Mucosa of rectum (tissue), 2 donors: ENCODE results near the gene WDR64.

Source experiments
- H3K27ac ChIP-seq, 2 donors: one replicate each; pipeline ENCODE4 v1.7.0; 2013; ENCODE audit warnings: inconsistent platforms in 2 of 2, low read depth in 2 of 2, low read length in 2 of 2
- H3K27me3 ChIP-seq, 2 donors: one replicate each; pipeline ENCODE4 v1.7.0; 2013; ENCODE audit warnings: low read length in 2 of 2; ENCODE audit not compliant: control insufficient read depth in 2 of 2, insufficient read depth in 2 of 2
- H3K36me3 ChIP-seq, 2 donors: one replicate each; pipeline ENCODE4 v1.7.0; 2013; ENCODE audit warnings: low read length in 2 of 2; ENCODE audit not compliant: control insufficient read depth in 2 of 2, insufficient read depth in 2 of 2
- H3K4me1 ChIP-seq, 2 donors: one replicate each; pipeline ENCODE4 v1.7.0; 2013; ENCODE audit warnings: low read length in 2 of 2, mild to moderate bottlenecking in 1 of 2; ENCODE audit not compliant: control insufficient read depth in 2 of 2, insufficient read depth in 2 of 2
- H3K4me3 ChIP-seq, 2 donors: one replicate each; pipeline ENCODE4 v1.7.0; 2013; ENCODE audit warnings: low read length in 2 of 2
- H3K9ac ChIP-seq, 2 donors: one replicate each; pipeline ENCODE4 v1.7.0; 2013; ENCODE audit warnings: low read length in 2 of 2, low read depth in 1 of 2, mild to moderate bottlenecking in 1 of 2
- H3K9me3 ChIP-seq, 2 donors: one replicate each; pipeline ENCODE4 v1.7.0; 2013; ENCODE audit warnings: low read length in 2 of 2; ENCODE audit not compliant: control insufficient read depth in 2 of 2
- donor health status: healthy.
- donor health status: Normal muscosa, but diverticular disease.

Gene WDR64

DNA sequence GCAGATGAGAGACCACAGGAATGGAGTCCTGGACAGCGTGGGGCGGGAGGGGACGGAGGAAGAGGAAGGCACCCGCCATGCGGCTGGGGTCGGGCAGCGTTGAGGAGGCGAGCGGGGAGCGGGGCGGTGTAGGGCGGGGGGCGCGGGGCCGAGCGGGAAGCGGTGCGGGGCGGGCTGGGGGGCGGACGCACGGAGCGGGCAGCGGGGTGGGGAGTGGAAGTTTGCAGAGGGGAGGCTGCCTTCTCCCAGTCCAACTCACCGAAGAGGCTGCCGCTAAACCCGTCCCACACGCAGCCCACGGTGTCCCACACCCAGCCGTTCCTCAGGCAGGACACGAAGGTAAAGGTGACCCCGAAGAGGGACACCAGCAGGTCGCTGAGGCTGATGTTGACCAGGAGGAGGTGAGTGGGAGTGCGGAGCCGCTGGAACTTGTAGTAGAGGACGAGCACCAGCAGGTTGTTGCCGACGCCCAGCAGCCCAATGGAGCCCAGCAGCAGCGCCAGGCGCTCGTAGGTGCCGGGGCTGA is 12.4 kb upstream of the WDR64 start:
- H3K9me3 ChIP-seq = no peaks in the 10 kb centered on the region
- no peaks in the 10 kb centered on the region for H3K27me3 ChIP-seq
- H3K4me3 ChIP-seq = peak overlapping the region; percentile 99
- H3K9ac ChIP-seq = peak overlapping the region; percentile 91 to 94
- H3K4me1 ChIP-seq = peaks cover 10 to 11% of the 10 kb centered on the region in 2 donors
- peak overlapping the region; percentile 63 to 86 for H3K27ac ChIP-seq
- H3K36me3 ChIP-seq = peaks cover 0 to 6% of the 10 kb centered on the region in 2 donors

DNA sequence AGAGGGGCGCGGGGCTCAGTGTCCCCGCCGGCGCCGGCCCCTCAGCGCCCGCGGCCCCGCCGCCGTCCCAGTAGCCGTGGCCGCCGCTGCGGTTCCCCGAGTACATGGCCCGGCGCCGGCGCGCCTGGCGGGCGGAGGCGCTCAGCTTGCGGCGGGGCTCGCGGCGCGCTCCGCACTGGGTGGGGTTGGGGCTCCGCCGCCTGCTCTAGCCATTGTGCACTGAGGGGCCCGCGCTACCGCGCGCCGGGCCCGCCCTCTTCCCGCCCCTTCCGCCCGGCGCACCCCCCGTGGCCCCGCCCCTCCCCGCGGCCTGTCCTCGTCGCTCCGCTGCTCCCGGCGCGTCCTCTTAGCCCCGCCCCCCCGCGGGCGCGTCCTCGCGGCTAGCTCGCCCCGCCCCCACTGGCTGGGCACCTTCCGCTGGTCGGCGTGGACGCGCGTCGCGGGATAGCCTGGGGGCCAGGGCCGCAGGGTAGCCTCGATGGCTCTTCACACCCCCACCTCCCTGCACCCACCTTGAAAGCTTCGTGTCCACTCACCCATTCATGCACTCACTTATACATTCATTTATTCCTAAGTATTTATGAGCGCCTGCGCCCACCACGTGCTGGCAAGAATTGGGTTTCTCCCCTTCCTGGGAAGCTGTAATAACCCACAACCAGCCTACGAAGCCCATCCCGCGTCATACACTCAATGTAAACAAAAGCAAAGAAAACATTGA is 11.8 kb upstream of the WDR64 start, which contains the start of the genes CHML and OPN3:
Gene CHML, minus strand, starts transcription at position 221 of the 718 bp plus-strand sequence. CDS start 4,603 bp downstream, outside the sequence.
Gene OPN3, minus strand, starts transcription at position 221 of the 718 bp plus-strand sequence. Its CDS starts 115 bp downstream, at position 106.
- Histone ChIP-seq H3K27ac (peak within 1 kb of the TSS; percentile 63 to 86), H3K4me1 (peaks cover 10 to 11% of the 10 kb centered on the region in 2 donors), H3K9ac (peak within 1 kb of the TSS; percentile 91 to 94), H3K36me3 (peaks cover 0 to 5% of the 10 kb centered on the region in 2 donors), H3K9me3 (no peaks in the 10 kb centered on the region), H3K4me3 (peak within 1 kb of the TSS; percentile 99), H3K27me3 (no peaks in the 10 kb centered on the region)

DNA sequence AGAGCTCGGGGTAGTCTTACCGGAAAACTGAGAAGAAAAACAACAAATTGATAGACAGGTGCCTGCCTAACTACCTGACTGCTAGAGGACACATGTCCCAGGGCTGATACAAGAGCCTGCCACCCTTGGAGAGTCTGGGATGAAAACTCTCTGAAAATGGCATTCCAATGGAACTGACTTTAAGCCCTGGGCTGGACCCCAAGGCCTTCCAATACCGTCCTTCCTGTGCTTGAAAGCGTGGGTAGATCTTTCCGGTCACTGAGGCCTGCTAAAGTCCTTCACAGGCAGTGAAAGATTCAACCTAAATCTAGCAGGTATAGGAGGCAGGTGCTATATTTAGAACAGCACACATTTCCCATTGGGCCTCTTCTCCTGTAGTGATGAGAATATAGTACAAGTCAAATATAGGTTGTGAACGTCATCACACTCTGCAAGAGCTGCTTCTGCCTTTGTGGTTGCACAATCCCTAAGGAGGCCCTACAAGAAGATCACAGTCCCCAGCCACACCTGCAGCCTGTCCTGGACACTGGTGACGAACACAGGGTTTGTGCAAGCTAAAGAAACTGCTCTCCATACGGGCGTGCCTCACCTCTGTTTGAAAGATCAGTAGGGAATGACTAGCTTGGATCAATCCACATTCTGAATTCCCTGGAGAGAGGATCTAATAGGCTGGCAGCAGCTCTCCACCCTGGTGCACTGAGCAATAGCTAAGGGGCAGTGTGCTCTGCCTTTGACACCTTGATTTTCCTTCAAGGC is 11.0 kb upstream of the WDR64 start:
- Histone ChIP-seq H3K36me3 (no peaks in the 10 kb centered on the region), H3K4me3 (peak overlapping the region; percentile 65 to 72), H3K27me3 (no peaks in the 10 kb centered on the region), H3K9me3 (no peaks in the 10 kb centered on the region), H3K4me1 (peaks cover 10 to 11% of the 10 kb centered on the region in 2 donors), H3K9ac (peak overlapping the region in 1 of 2 donors; percentile 53), H3K27ac (peak overlapping the region; percentile 57 to 61)

DNA sequence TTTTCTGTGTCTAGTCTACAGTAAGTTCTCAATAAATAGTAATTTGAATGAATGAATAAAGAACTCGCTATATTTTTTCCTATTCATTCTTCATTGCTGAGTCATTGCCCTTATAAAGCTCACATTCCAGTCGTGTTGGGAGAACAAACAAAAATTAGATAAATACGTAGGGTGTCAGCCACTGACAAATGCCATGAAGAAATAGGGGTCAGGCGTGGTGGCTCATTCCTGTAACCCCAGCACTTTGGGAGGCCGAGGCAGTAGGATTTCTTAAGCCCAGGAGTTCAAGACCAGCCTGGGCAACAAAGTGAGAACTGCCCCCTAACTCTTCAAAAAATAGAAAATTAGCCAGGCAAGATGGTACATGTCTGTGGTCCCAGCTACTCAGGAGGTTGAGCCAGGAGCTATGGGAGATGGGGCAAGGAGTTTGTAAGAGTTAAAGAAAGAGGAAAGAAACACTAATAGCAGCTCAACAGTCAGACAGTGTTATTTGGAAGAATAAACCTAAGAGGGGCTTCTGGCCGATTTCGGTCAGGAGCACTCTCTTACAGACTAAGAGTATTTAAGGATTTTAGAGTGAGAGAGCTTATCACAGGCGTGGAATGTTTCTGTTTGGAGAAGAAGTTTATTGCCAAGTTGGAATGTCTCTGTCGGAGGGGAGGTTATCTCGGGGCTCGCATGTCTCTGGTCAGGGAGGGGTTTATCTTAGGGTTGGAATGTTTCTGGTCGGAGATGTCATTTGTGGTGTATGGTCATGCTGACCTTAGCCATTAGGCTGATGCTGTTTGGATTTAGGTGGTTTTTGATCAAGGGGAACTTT is 10.1 kb upstream of the WDR64 start:
- peak overlapping the region; percentile 38 to 50 for H3K27ac ChIP-seq

DNA sequence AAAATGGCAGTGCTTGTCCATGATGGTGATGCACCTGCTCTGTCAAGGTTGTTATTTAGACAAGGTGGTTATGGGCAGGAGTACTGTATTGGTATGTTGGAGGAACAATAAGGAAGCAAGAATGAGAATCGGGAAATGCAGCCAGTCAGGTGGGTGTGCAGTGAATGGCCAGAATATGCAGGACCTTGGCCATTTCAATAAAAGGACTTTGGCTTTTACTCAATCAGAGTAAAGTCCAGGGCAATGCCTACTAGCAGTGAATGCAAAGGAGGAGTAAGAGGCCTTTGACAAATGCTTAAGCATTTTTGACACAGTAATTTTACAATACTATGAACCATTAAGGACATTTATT is 9.5 kb upstream of the WDR64 start:
- peaks cover 9 to 11% of the 10 kb centered on the region in 2 donors for H3K4me1 ChIP-seq
- peak overlapping the region; percentile 38 to 50 for H3K27ac ChIP-seq
- no peaks in the 10 kb centered on the region for H3K9me3 ChIP-seq
- no peaks in the 10 kb centered on the region for H3K27me3 ChIP-seq
- no peak overlapping the region for H3K9ac ChIP-seq
- H3K4me3 ChIP-seq = peak overlapping the region in 1 of 2 donors; percentile 5
- H3K36me3 ChIP-seq = no peaks in the 10 kb centered on the region

More for the DNA sequence above, 10.1 kb upstream of the WDR64 start:
- no peak overlapping the region for H3K9ac ChIP-seq
- H3K4me3 ChIP-seq = peak overlapping the region in 1 of 2 donors; percentile 5
- no peaks in the 10 kb centered on the region for H3K9me3 ChIP-seq
- no peaks in the 10 kb centered on the region for H3K36me3 ChIP-seq
- H3K27me3 ChIP-seq = no peaks in the 10 kb centered on the region
- H3K4me1 ChIP-seq = peaks cover 10 to 11% of the 10 kb centered on the region in 2 donors

DNA sequence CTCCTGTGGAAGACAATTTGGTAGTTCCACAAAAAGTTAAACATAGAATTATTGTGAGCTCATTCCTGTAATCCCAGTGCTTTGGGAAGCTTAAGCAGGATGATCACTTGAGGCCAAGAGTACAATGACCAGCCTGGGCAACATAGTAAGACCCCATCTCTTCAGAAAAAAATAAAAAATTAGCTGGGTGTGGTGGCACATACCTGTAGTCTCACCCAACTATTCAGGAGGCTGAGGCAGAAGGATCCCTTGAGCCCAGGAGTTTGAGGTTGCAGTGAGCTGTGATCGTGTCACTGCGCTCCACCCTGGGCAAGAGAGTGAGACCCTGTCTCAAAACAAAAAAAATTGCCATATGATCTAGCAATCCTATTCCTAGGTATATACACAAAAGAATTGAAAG is 7.8 kb upstream of the WDR64 start:
- Histone ChIP-seq H3K9ac (no peak overlapping the region), H3K27me3 (no peaks in the 10 kb centered on the region), H3K9me3 (no peaks in the 10 kb centered on the region), H3K36me3 (no peaks in the 10 kb centered on the region), H3K4me3 (no peak overlapping the region), H3K4me1 (peaks cover 4 to 8% of the 10 kb centered on the region in 2 donors), H3K27ac (no peak overlapping the region)

DNA sequence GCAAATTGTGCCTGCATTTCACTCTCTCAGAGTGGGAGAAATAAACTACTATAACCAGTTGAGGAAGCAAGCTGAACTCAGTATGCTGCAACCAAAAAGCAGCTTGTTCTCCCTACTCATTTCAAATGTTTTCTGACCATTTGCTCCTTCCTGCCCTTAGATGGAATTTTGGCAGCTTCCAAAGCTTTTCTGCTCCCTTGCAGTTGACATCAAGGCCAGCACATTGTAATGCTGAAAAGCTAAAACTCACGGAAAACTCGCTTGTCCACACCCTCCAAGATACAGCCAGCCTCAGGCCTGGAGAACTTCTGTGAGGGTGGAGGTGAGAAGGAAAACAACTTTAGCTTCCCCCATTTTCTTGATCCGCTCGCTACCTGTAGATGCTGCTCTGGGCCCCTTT is 6.9 kb upstream of the WDR64 start:
- H3K4me3 ChIP-seq = no peak overlapping the region
- no peak overlapping the region for H3K27ac ChIP-seq
- no peaks in the 10 kb centered on the region for H3K9me3 ChIP-seq
- no peaks in the 10 kb centered on the region for H3K36me3 ChIP-seq
- H3K27me3 ChIP-seq = no peaks in the 10 kb centered on the region
- no peak overlapping the region for H3K9ac ChIP-seq
- peaks cover 4 to 8% of the 10 kb centered on the region in 2 donors for H3K4me1 ChIP-seq

DNA sequence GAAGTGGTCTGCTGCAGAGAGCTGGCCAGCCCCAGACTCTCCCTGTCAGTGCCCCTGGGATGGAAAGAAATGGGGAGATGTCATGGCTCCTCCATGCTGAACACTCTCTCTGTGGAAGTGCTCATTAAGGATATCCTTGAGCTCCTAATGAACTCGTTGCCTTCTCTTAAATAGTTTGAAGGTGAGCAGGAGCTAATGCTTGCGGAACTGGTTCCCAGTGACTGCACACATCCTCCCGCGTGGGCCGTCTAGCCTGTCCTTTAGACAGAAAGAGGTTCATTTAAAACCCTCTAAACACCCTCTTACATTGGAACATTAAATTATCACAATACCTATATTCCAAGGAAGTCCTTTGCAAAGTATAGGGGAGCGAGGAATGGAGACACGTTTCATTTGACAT is 5.9 kb upstream of the WDR64 start:
- no peak overlapping the region for H3K27ac ChIP-seq
- no peaks in the 10 kb centered on the region for H3K4me1 ChIP-seq
- no peak overlapping the region for H3K4me3 ChIP-seq
- H3K27me3 ChIP-seq = no peaks in the 10 kb centered on the region
- no peaks in the 10 kb centered on the region for H3K9me3 ChIP-seq
- no peaks in the 10 kb centered on the region for H3K36me3 ChIP-seq
- no peak overlapping the region for H3K9ac ChIP-seq

DNA sequence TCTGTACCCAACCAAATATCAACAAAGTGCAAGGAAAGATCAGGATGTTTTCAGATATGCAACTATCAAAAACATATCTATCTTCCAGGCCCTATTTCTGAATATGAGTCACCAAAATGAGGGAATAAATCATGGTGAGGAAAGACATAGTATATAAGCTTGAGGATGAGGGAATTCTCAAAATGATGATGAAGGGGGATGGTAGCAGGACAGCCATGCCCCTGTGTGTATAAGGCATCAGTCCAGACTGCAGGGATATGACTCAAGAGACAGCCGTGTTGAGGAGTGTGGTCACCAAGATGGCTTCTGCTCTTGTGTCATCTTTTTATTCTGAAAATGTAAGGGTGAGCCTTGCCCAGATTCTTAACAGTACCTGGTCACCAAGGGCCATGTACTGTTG is 4.4 kb upstream of the WDR64 start:
- no peaks in the 10 kb centered on the region for H3K4me1 ChIP-seq
- no peaks in the 10 kb centered on the region for H3K36me3 ChIP-seq
- no peaks in the 10 kb centered on the region for H3K27me3 ChIP-seq
- no peak overlapping the region for H3K4me3 ChIP-seq
- H3K9ac ChIP-seq = no peak overlapping the region
- H3K9me3 ChIP-seq = no peaks in the 10 kb centered on the region
- H3K27ac ChIP-seq = no peak overlapping the region
